HL-60 (cell line): ENCODE results near the gene BHMT2.

Experiments
- DNase-seq, 2 experiments: peaks; one replicate each; pipeline ENCODE4 v3.0.0-alpha.2; 2010 to 2020; ENCODE audit warnings: low read depth in 1 of 2, low spot score in 1 of 2
- H3K27ac ChIP-seq: fragments of 250-450 bp; sonication (Bioruptor Pico); replicated peaks from 2 replicates; pipeline ENCODE4 v1.5.1; 2020; ENCODE audit warnings: mild to moderate bottlenecking, moderate library complexity
- H3K27me3 ChIP-seq: fragments of 250-450 bp; sonication (Bioruptor Pico); 2 replicates; pipeline ENCODE4 v1.5.1; 2021; ENCODE audit warnings: mild to moderate bottlenecking, moderate library complexity; ENCODE audit not compliant: insufficient read depth, poor library complexity, severe bottlenecking
- H3K4me3 ChIP-seq: replicated peaks from 2 replicates; pipeline ENCODE4 v1.5.1; 2011; ENCODE audit warnings: mild to moderate bottlenecking, control low read depth, low read length; ENCODE audit not compliant: insufficient read depth
- GABPA ChIP-seq: IDR thresholded peaks from 2 replicates; pipeline ENCODE4 v1.6.1; 2012; ENCODE audit warnings: low read depth
- POLR2AphosphoS5 ChIP-seq: IDR thresholded peaks from 2 replicates; pipeline ENCODE4 v1.6.1; 2012; ENCODE audit warnings: low read depth
- SPI1 ChIP-seq: IDR thresholded peaks from 2 replicates; pipeline ENCODE4 v1.6.1; 2012; ENCODE audit warnings: low read depth, mild to moderate bottlenecking, borderline replicate concordance
- TF ChIP-seq, protein P1 (sequence below): IDR thresholded peaks from 2 replicates; pipeline ENCODE4 v1.6.1; 2012; ENCODE audit warnings: low read depth; ENCODE audit not compliant: insufficient replicate concordance
- TF ChIP-seq, protein P2 (sequence below): IDR thresholded peaks from one replicate; pipeline ENCODE4 v1.5.1; 2011; ENCODE audit warnings: low read length, control low read depth, inconsistent platforms; ENCODE audit not compliant: insufficient read depth

The BHMT2 gene

DNA sequence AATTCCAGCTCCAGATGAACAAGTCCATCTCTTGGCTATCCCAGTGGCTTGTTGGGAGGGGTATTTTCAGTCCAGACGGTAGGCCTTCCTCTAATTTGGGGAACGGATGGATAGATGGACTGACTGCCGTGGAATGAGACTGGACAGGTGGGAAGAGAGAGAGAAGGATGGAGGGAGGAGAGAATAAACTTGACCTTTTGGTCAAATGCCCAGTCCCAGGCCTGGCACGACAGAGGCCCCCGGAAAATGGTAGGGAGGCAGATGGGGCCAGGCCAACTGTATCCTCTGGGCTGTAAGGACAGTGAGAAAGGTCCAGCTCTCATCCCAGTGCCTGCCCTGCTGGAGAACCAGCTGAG lies 43.1 kb downstream of the BHMT2 start:
- no peak overlapping the region for H3K27ac ChIP-seq
- no peak for DNase-seq
- H3K4me3 ChIP-seq = no peak overlapping the region
- TF ChIP-seq SPI1 (no peak), POLR2AphosphoS5 (no peak)
- H3K27me3 ChIP-seq = no peaks in the 10 kb centered on the region

DNA sequence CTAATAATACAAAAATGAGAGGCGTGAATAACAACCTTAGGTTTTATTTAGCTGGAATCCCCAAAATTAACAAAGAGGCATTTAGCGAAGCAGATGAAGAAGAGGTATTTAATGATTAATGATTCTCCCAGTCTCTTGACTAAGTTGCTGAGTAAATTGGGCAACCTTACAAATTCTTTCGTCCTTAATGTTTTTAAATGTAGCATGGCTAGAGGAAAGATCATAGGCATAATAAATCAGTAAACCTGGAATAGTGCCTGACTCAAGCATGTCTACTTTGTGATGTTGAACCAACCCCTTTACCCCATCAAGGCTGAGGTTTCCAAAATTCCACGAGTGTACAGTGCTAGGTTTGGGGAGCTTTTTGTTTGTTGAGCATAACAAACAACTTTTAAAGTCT lies 49.9 kb downstream of the BHMT2 start:
- Histone ChIP-seq H3K4me3 (no peak overlapping the region), H3K27ac (no peak overlapping the region), H3K27me3 (no peaks in the 10 kb centered on the region)
- TF ChIP-seq, protein P1, sequence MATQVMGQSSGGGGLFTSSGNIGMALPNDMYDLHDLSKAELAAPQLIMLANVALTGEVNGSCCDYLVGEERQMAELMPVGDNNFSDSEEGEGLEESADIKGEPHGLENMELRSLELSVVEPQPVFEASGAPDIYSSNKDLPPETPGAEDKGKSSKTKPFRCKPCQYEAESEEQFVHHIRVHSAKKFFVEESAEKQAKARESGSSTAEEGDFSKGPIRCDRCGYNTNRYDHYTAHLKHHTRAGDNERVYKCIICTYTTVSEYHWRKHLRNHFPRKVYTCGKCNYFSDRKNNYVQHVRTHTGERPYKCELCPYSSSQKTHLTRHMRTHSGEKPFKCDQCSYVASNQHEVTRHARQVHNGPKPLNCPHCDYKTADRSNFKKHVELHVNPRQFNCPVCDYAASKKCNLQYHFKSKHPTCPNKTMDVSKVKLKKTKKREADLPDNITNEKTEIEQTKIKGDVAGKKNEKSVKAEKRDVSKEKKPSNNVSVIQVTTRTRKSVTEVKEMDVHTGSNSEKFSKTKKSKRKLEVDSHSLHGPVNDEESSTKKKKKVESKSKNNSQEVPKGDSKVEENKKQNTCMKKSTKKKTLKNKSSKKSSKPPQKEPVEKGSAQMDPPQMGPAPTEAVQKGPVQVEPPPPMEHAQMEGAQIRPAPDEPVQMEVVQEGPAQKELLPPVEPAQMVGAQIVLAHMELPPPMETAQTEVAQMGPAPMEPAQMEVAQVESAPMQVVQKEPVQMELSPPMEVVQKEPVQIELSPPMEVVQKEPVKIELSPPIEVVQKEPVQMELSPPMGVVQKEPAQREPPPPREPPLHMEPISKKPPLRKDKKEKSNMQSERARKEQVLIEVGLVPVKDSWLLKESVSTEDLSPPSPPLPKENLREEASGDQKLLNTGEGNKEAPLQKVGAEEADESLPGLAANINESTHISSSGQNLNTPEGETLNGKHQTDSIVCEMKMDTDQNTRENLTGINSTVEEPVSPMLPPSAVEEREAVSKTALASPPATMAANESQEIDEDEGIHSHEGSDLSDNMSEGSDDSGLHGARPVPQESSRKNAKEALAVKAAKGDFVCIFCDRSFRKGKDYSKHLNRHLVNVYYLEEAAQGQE = no peak
- TF ChIP-seq GABPA = no peak
- TF ChIP-seq POLR2AphosphoS5 = no peak
- no peak for TF ChIP-seq SPI1
- TF ChIP-seq, protein P2, sequence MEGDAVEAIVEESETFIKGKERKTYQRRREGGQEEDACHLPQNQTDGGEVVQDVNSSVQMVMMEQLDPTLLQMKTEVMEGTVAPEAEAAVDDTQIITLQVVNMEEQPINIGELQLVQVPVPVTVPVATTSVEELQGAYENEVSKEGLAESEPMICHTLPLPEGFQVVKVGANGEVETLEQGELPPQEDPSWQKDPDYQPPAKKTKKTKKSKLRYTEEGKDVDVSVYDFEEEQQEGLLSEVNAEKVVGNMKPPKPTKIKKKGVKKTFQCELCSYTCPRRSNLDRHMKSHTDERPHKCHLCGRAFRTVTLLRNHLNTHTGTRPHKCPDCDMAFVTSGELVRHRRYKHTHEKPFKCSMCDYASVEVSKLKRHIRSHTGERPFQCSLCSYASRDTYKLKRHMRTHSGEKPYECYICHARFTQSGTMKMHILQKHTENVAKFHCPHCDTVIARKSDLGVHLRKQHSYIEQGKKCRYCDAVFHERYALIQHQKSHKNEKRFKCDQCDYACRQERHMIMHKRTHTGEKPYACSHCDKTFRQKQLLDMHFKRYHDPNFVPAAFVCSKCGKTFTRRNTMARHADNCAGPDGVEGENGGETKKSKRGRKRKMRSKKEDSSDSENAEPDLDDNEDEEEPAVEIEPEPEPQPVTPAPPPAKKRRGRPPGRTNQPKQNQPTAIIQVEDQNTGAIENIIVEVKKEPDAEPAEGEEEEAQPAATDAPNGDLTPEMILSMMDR = no peak
- DNase-seq = no peak

DNA sequence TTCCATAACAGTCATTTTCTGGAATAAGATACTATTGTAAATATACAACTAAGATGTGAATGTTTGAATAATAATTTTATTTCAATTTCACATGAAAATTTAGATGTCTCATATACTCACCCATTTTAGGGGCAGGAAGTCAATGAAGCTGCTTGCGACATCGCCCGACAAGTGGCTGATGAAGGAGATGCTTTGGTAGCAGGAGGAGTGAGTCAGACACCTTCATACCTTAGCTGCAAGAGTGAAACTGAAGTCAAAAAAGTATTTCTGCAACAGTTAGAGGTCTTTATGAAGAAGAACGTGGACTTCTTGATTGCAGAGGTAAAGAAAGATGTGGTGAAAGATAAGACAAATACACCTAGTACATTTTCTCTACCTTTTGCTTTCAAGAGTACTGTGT lies 50.7 kb downstream of the BHMT2 start:
- H3K27ac ChIP-seq = no peak overlapping the region
- H3K4me3 ChIP-seq = no peak overlapping the region
- DNase-seq = no peak
- no peaks in the 10 kb centered on the region for H3K27me3 ChIP-seq
- TF ChIP-seq, protein P1 = no peak
- TF ChIP-seq SPI1 (no peak), POLR2AphosphoS5 (no peak), GABPA (no peak)
- TF ChIP-seq, protein P2 = no peak

DNA sequence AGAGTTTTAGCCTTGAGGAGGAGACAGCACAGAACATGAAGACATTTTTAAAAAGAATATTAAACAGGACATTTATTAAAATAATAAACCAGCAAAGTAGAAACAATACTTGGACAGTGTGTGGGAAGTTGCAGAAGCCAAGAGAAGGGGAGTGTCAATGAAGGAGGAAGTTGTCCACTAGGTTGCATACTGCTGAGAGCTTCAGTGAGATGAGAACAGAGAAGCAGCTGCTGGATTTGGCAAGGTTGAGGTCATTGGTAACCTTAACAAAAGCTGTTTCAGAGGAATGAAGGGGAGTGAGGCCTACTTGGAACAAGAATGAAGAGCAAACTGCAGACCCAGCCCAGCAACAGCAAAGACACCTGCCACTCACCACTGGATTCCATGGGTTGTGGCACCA lies 53.4 kb downstream of the BHMT2 start:
- TF ChIP-seq, protein P1 = no peak
- TF ChIP-seq, protein P2 = no peak
- TF ChIP-seq POLR2AphosphoS5 = no peak
- no peak for TF ChIP-seq GABPA
- no peak; the same call in 1 of the 2 replicates for TF ChIP-seq SPI1
- Histone ChIP-seq H3K27ac (no peak overlapping the region), H3K27me3 (no peaks in the 10 kb centered on the region), H3K4me3 (no peak overlapping the region)
- peak in 1 of 2 experiments; percentile 65 for DNase-seq
